Measurements from ENCODE around the gene ANXA6. TPM values are rescaled to one million over a fixed set of nuclear protein-coding genes. Genes with fewer than 3 reads are reported as not detected.

Gene ANXA6
- total RNA-seq, 1 experiment from 2014 or later = 98.7 TPM

GRCh38 chr5:151182524-151182900 lies 24.9 kb upstream of the ANXA6 start:
- DNase-seq = no peak
- no peaks in the 10 kb centered on the region for H3K9me3 ChIP-seq (ENCODE audit: control insufficient read depth, low read depth, low read length)

More at GRCh38 chr5:151182524-151182900, 24.9 kb upstream of the ANXA6 start:
- Histone ChIP-seq H3K79me1 (ENCODE audit: insufficient read depth, low read depth, low read length, poor library complexity, severe bottlenecking) (no peaks in the 10 kb centered on the region), H3K9ac (ENCODE audit: extremely low read depth, insufficient read length, low read length) (no peak overlapping the region), H3K27ac (ENCODE audit: insufficient read length, low read depth, low read length) (no peak overlapping the region), H4K91ac (ENCODE audit: insufficient read length, low read depth, low read length) (no peak overlapping the region), H4K8ac (replicated peaks; ENCODE audit: insufficient read length, low read depth, low read length) (no peak overlapping the region), H3K4me1 (ENCODE audit: insufficient read depth, low read length) (peaks cover 3% of the 10 kb centered on the region; the same call in 1 of the 2 replicates), H2BK5ac (ENCODE audit: insufficient read length, low read length) (no peak overlapping the region), H3K23me2 (ENCODE audit: insufficient read length, low read depth, low read length, poor library complexity, severe bottlenecking) (no peaks in the 10 kb centered on the region), H3K23ac (ENCODE audit: insufficient read length, low read depth, low read length) (no peak overlapping the region), H3K18ac (ENCODE audit: insufficient read length, low read depth, low read length) (no peak overlapping the region), H3K56ac (ENCODE audit: insufficient read length, low read depth, low read length) (no peak overlapping the region), H3K4ac (ENCODE audit: low read depth, low read length) (no peak overlapping the region), H3K79me2 (ENCODE audit: insufficient read depth, low read length) (no peaks in the 10 kb centered on the region), H2BK120ac (ENCODE audit: low read depth, low read length, poor library complexity, severe bottlenecking) (no peak overlapping the region), H2BK15ac (ENCODE audit: low read depth, low read length) (no peak overlapping the region), H3K14ac (ENCODE audit: insufficient read depth, low read length) (no peak overlapping the region), H2AK5ac (ENCODE audit: insufficient read length, low read length) (no peak overlapping the region), H2BK12ac (ENCODE audit: insufficient read length, low read depth, low read length) (no peak overlapping the region), H2BK20ac (ENCODE audit: low read depth, low read length, poor library complexity, severe bottlenecking) (no peak overlapping the region), H4K5ac (ENCODE audit: insufficient read length, low read depth, low read length) (no peak overlapping the region), H3K27me3 (ENCODE audit: insufficient read depth, low read length) (no peaks in the 10 kb centered on the region), H3T11ph (ENCODE audit: low read length) (no peak overlapping the region), H3K4me2 (ENCODE audit: insufficient read depth, insufficient read length, low read length) (no peak overlapping the region), H4K20me1 (ENCODE audit: control insufficient read depth, insufficient read depth, insufficient read length) (no peaks in the 10 kb centered on the region), H2AFZ (ENCODE audit: low read length) (no peak overlapping the region)
- Mint-ChIP-seq H3K27me3 (ENCODE audit: low read depth) (peaks cover 3% of the 10 kb centered on the region; the same call in 1 of the 2 replicates), H3K4me1 (peaks cover 11 to 17% of the 10 kb centered on the region in 2 experiments), H3K27ac (no peak overlapping the region), H3K4me3 (no peak overlapping the region), H3K9me3 (no peaks in the 10 kb centered on the region), H3K36me3 (ENCODE audit: insufficient read depth in 1 of 3, low read depth in 3 of 3) (no peaks in the 10 kb centered on the region)
- TF ChIP-seq, protein P1, sequence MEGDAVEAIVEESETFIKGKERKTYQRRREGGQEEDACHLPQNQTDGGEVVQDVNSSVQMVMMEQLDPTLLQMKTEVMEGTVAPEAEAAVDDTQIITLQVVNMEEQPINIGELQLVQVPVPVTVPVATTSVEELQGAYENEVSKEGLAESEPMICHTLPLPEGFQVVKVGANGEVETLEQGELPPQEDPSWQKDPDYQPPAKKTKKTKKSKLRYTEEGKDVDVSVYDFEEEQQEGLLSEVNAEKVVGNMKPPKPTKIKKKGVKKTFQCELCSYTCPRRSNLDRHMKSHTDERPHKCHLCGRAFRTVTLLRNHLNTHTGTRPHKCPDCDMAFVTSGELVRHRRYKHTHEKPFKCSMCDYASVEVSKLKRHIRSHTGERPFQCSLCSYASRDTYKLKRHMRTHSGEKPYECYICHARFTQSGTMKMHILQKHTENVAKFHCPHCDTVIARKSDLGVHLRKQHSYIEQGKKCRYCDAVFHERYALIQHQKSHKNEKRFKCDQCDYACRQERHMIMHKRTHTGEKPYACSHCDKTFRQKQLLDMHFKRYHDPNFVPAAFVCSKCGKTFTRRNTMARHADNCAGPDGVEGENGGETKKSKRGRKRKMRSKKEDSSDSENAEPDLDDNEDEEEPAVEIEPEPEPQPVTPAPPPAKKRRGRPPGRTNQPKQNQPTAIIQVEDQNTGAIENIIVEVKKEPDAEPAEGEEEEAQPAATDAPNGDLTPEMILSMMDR (conservative IDR thresholded peaks at IDR 0.05) = no peak
- WGBS (ENCODE audit: extremely low coverage, insufficient read length, low lambda C conversion rate) = no CpG with 5 or more reads among the region's 4 CpGs
